ENCODE data around the gene RASSF7. TPM values are rescaled to one million over a fixed set of nuclear protein-coding genes. Genes with fewer than 3 reads are reported as not detected.

The RASSF7 gene
- total and polyA plus RNA-seq, 2 donors (not counting 3 experiments of a cell fraction or from before 2014, with no cell fraction given): 14.1 to 19.9 TPM

GRCh38 chr11:567011-567628 is 6.3 kb downstream of the RASSF7 start:
- Histone ChIP-seq H3K9me3 (replicated peaks; ENCODE audit: control insufficient read depth, insufficient read depth, low read length) (no peaks in the 10 kb centered on the region), H2AFZ (ENCODE audit: low read depth, low read length) (no peak overlapping the region), H3K4me3 (replicated peaks in 1 of 3; ENCODE audit: insufficient read depth in 1 of 3, low read depth in 1 of 3, low read length in 3 of 3) (no peak overlapping the region), H3K9ac (replicated peaks; ENCODE audit: extremely low read depth, insufficient read depth, low read length) (no peak overlapping the region), H3K9me1 (replicated peaks; ENCODE audit: control insufficient read depth, extremely low read depth, insufficient read depth, low read length) (no peaks in the 10 kb centered on the region), H4K20me1 (replicated peaks; ENCODE audit: control insufficient read depth, extremely low read depth, insufficient read depth, low read length) (no peaks in the 10 kb centered on the region), H3K27ac (ENCODE audit: insufficient read depth, low read depth, low read length) (no peak overlapping the region), H3K4me2 (ENCODE audit: insufficient read depth, low read length) (no peak overlapping the region), H3K4me1 (ENCODE audit: control insufficient read depth, extremely low read depth, insufficient read depth, low read length) (peaks cover 11% of the 10 kb centered on the region), H3K79me2 (ENCODE audit: control insufficient read depth, insufficient read depth, low read length) (no peaks in the 10 kb centered on the region), H3K27me3 (ENCODE audit: control insufficient read depth in 2 of 2, insufficient read depth in 2 of 2, low read length in 2 of 2) (no peaks in the 10 kb centered on the region), H3K36me3 (ENCODE audit: control insufficient read depth in 2 of 2, extremely low read depth in 1 of 2, insufficient read depth in 2 of 2, low read length in 2 of 2) (peaks cover 0 to 2% of the 10 kb centered on the region in 2 experiments)
- dilution Hi-C loops (cut with MboI; ENCODE audit: extremely low pct_ligation_motif_present, low sequenced_read_pairs) (no loop called here), intact Hi-C loops (cut with micrococcal nuclease) (no loop called here)
- FAIRE-seq (no peak), DNase-seq (ENCODE audit: low read depth, low spot score) (no peak)
- no peak for TF ChIP-seq POLR2AphosphoS5 (IDR thresholded peaks at IDR 0.05; ENCODE audit: insufficient read depth, low read depth, low read length)
- TF ChIP-seq MAX (IDR thresholded peaks at IDR 0.05; ENCODE audit: insufficient read depth, insufficient read length): no peak
- no peak for TF ChIP-seq EZH2 (IDR thresholded peaks at IDR 0.05; ENCODE audit: borderline replicate concordance, low read depth, low read length, severe bottlenecking)
- TF ChIP-seq FOS (IDR thresholded peaks at IDR 0.05; ENCODE audit: borderline replicate concordance, insufficient read depth, low read length): no peak
- no peak for TF ChIP-seq GATA2 (IDR thresholded peaks at IDR 0.05; ENCODE audit: insufficient read depth, insufficient read length, low read depth, low read length)
- TF ChIP-seq MYC (IDR thresholded peaks at IDR 0.05; ENCODE audit: low read depth, low read length): no peak
- no peak for TF ChIP-seq CTCF (IDR thresholded peaks at IDR 0.05; ENCODE audit: extremely low read depth in 1 of 2, insufficient read depth in 1 of 2, low read depth in 1 of 2, low read length in 2 of 2)
- TF ChIP-seq JUN (IDR thresholded peaks at IDR 0.05; ENCODE audit: borderline replicate concordance, insufficient read depth, insufficient read length, low read depth): no peak
- no peak for TF ChIP-seq POLR2A (IDR thresholded peaks at IDR 0.05; ENCODE audit: low read depth, low read length)
- no TSS peak for BruUV-seq (replicated peaks)
- ChIA-PET POLR2A (no interaction called here), CTCF (interaction anchor here (1.8 kb wide), 1 partner anchor 12 kb away, joined by 6 read pairs; no protein-coding TSS in a partner anchor)
